ENCODE data around the gene SCN7A.

GRCh38 chr2:166404831-166405568 lies 89.0 kb downstream of the SCN7A start:
- TF ChIP-seq CTCF (IDR thresholded peaks at IDR 0.05), result no peak
- TF ChIP-seq EP300 (IDR thresholded peaks at IDR 0.05), result no peak

Data from ovary (tissue), 3 donors.